ENCODE measurements around the gene STAT3. TPM values are rescaled to one million over a fixed set of nuclear protein-coding genes. Genes with fewer than 3 reads are reported as not detected.

The STAT3 gene
- total and polyA plus RNA-seq, 9 of the 15 experiments (the other 6 are each of a cell fraction or from before 2014, with no cell fraction given): 90.0 to 179 (median 114) TPM

- TF ChIP-seq ZNF592 (IDR thresholded peaks at IDR 0.05) (peak; percentile 36; the same call in 1 of the 2 replicates), ZNF384 (IDR thresholded peaks at IDR 0.05; ENCODE audit: low read depth, low read length) (no peak), STAT5A (IDR thresholded peaks at IDR 0.05; ENCODE audit: borderline replicate concordance, low read length) (no peak), SUPT5H (IDR thresholded peaks at IDR 0.05) (no peak), PURB (CRISPR knock-in tag; IDR thresholded peaks at IDR 0.05; ENCODE audit: low read depth) (no peak), ELF1 (tag; IDR thresholded peaks at IDR 0.05) (no peak), HMBOX1 (IDR thresholded peaks at IDR 0.05) (no peak), ZC3H11A (IDR thresholded peaks at IDR 0.05; ENCODE audit: low read depth, low read length) (no peak), CBX5 (IDR thresholded peaks at IDR 0.05; ENCODE audit: borderline replicate concordance, low read depth) (no peak), ZBTB40 (IDR thresholded peaks at IDR 0.05) (no peak), ZBTB40 (CRISPR knock-in tag; IDR thresholded peaks at IDR 0.05) (no peak), JUNB (CRISPR knock-in tag; conservative IDR thresholded peaks at IDR 0.05) (no peak), SRF (CRISPR knock-in tag; IDR thresholded peaks at IDR 0.05) (no peak), TCF15 (CRISPR knock-in tag; IDR thresholded peaks at IDR 0.05) (no peak), POLR2AphosphoS5 (IDR thresholded peaks at IDR 0.05; ENCODE audit: control insufficient read depth, insufficient read depth, low read depth, low read length) (no peak)
Observed at GRCh38 chr17:42365136-42365535, 23.1 kb downstream of the STAT3 start (continued).
